Ammon's horn (tissue), 1 donor: ENCODE data around the gene RGS6.
"Not testable (repeated sequence)": the region's sequence is repeated elsewhere in the genome, so short reads cannot be mapped to it uniquely, and the experiment has no call there.

Source experiments
- DNase-seq: peaks from one replicate; pipeline ENCODE4 v3.0.0-alpha.2; 2016; ENCODE audit warnings: low spot score

The RGS6 gene

GRCh38 chr14:71932229-71932981 is at the start of gene RGS6:
RGS6 (plus strand) TSS chr14:71932429.
- peak; percentile 32 for DNase-seq

- DNase-seq, result no peak
Observed at GRCh38 chr14:71883094-71883493, 49.1 kb upstream of the RGS6 start.

GRCh38 chr14:71885301-71885700 is 46.9 kb upstream of the RGS6 start:
- no peak for DNase-seq

- not testable (repeated sequence) for DNase-seq
Observed at GRCh38 chr14:71887802-71888201, 44.4 kb upstream of the RGS6 start.

- no peak for DNase-seq
Observed at GRCh38 chr14:71890541-71890940, 41.7 kb upstream of the RGS6 start.

- no peak for DNase-seq
Observed at GRCh38 chr14:71891185-71891584, 41.0 kb upstream of the RGS6 start.

GRCh38 chr14:71891970-71892369 is 40.3 kb upstream of the RGS6 start:
- DNase-seq, result no peak

GRCh38 chr14:71905031-71905430 is 27.2 kb upstream of the RGS6 start:
- DNase-seq, result no peak

GRCh38 chr14:71905860-71906259 is 26.4 kb upstream of the RGS6 start:
- DNase-seq, result no peak

- no peak for DNase-seq
Observed at GRCh38 chr14:71907793-71908515, 24.3 kb upstream of the RGS6 start.

- no peak for DNase-seq
Observed at GRCh38 chr14:71911669-71912068, 20.6 kb upstream of the RGS6 start.

GRCh38 chr14:71913342-71913741 is 18.9 kb upstream of the RGS6 start:
- DNase-seq, result no peak

GRCh38 chr14:71918955-71919354 is 13.3 kb upstream of the RGS6 start:
- DNase-seq, result no peak

GRCh38 chr14:71923513-71923912 is 8.7 kb upstream of the RGS6 start:
- DNase-seq, result no peak

- peak; percentile 24 for DNase-seq
Observed at GRCh38 chr14:71931492-71932228, 569 bp upstream of the RGS6 start.

GRCh38 chr14:71933001-71933587 is 865 bp downstream of the RGS6 start:
- DNase-seq, result peak; percentile 21

- not testable (repeated sequence) for DNase-seq
Observed at GRCh38 chr14:71938273-71938672, 6.0 kb downstream of the RGS6 start.

GRCh38 chr14:71939344-71939743 is 7.1 kb downstream of the RGS6 start:
- not testable (repeated sequence) for DNase-seq

- DNase-seq, result not testable (repeated sequence)
Observed at GRCh38 chr14:71940500-71940899, 8.3 kb downstream of the RGS6 start.

GRCh38 chr14:71941616-71942015 is 9.4 kb downstream of the RGS6 start:
- DNase-seq, result not testable (repeated sequence)

- DNase-seq, result no peak
Observed at GRCh38 chr14:71942904-71943694, 10.9 kb downstream of the RGS6 start.

GRCh38 chr14:71943695-71944018 is 11.4 kb downstream of the RGS6 start:
- no peak for DNase-seq
